Renal pelvis (tissue), 4 donors: Measurements from ENCODE around the gene TMC8. TPM values are rescaled to one million over a fixed set of nuclear protein-coding genes. Genes with fewer than 3 reads are reported as not detected.
"Not testable (repeated sequence)": the region's sequence is repeated elsewhere in the genome, so short reads cannot be mapped to it uniquely, and the experiment has no call there.

Experiments
- DNase-seq: peaks from one replicate; pipeline ENCODE4 v3.0.0-alpha.2; 2013
- polyA plus RNA-seq, 3 donors: library from polyadenylated mRNA; unstranded; fragments of 120-200 nt; gene quantifications; one replicate each; pipeline ENCODE4 v1.2.1, GENCODE V29; 2013; ENCODE audit not compliant: insufficient read length in 3 of 3

Gene TMC8
- polyA plus RNA-seq, 3 donors: 2.1 to 2.5 (median 2.4) TPM

DNA sequence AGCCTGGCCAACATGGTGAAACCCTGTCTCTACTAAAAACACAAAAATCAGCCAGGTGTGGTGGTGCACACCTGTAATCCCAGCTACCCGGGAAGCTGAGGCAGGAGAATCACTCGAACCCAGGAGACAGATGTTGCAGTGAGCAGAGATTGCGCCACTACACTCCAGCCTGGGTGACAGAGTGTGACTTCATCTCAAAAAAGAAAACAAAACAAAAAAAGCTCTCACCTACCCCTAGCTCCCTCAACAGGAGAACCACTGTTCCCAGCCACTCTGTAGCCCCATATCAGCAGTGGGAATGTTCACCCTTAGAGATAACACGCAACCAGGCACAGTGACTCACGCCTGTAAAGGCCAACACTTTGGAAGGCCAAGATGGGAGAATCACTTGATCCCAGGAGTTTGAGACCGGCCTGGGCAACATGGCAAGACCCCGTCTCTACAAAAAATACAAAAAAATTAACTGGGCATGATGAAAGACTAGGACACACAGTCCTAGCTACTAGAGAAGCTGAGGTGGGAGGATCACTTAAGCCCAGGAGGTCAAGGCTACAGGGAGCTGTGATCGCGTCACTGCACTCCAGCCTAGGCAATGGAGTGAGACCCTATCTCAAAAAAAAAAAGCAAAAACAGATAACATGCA lies 5.4 kb downstream of the TMC8 start:
- DNase-seq: no peak

DNA sequence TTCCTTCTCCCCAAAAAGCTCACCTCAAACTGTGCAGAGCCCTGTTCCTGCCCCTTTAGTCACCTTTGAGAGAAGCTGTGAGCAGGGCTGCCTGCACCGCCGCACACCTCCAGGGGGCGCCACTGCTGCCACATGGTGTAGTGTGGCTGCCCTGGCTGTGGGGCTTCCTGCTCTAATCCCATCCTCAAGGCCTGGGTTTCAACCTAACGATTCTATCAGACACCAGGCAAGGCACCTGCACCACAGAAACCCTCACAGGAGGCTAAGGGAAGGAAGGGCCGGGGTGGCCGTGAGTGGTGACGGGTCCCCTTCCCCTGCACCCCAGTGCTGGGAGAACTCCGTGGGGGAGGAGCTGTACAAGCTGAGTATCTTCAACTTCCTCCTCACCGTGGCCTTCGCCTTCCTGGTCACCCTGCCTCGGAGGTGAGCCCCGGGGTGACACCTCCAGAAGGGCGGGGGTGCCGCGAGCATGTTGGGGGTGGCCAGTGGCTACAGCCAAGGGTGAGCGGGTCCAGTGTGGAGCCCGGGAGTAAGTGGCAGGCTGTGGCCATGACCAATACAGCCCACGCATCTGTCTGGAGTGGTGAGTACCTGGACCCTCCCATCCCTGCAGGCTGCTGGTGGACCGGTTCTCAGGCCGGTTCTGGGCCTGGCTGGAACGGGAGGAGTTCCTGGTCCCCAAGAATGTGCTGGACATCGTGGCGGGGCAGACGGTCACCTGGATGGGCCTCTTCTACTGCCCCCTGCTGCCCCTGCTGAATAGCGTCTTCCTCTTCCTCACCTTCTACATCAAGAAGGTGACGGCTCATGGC lies 7.0 kb downstream of the TMC8 start:
- DNase-seq: no peak

DNA sequence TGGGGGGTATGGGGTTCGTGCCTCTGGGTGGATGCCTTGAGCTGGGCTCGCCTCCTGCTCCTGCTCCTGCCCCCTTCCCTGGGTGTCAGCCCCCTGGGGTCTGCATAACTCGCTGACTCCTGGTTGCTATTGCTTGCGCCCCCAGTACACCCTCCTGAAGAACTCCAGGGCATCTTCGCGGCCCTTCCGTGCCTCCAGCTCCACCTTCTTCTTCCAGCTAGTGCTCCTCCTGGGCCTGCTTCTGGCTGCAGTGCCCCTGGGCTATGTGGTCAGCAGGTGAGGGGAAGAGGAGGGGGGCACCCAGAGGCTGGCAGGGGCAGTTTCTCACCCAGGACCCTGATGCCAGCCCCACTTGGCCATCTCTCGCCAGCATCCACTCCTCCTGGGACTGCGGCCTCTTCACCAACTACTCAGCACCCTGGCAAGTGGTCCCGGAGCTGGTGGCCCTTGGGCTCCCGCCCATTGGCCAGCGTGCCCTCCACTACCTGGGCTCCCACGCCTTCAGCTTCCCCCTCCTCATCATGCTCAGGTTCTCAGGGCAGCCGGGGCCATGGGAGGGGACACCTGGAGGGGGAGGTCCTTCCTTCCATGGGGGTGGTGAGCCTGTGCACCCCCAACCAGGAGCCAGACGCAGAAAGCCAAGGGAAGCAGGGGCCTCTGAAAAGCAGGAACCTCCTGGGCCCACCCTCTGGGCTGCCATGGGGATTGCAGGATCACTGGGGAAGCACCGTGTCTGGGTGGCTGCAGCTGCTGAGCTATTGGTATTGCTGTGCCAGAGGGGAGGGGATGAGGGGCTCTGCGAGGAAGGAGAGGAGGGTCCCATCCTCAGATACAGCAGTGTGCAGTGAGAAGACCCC lies 7.9 kb downstream of the TMC8 start:
- no peak for DNase-seq

DNA sequence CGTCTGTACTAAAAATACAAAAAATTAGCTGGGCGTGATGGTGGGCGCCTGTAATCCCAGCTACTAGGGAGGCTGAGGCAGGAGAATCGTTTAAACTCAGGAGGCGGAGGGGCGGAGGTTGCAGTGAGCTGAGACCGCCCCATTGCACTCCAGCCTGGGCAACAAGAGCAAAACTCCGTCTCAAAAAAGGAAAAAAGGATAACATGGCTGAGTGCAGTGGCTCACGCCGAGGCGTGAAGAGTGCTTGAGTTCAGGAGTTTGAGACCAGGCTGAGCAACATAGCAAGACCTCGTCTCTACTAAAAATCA lies 9.2 kb downstream of the TMC8 start:
- not testable (repeated sequence) for DNase-seq

DNA sequence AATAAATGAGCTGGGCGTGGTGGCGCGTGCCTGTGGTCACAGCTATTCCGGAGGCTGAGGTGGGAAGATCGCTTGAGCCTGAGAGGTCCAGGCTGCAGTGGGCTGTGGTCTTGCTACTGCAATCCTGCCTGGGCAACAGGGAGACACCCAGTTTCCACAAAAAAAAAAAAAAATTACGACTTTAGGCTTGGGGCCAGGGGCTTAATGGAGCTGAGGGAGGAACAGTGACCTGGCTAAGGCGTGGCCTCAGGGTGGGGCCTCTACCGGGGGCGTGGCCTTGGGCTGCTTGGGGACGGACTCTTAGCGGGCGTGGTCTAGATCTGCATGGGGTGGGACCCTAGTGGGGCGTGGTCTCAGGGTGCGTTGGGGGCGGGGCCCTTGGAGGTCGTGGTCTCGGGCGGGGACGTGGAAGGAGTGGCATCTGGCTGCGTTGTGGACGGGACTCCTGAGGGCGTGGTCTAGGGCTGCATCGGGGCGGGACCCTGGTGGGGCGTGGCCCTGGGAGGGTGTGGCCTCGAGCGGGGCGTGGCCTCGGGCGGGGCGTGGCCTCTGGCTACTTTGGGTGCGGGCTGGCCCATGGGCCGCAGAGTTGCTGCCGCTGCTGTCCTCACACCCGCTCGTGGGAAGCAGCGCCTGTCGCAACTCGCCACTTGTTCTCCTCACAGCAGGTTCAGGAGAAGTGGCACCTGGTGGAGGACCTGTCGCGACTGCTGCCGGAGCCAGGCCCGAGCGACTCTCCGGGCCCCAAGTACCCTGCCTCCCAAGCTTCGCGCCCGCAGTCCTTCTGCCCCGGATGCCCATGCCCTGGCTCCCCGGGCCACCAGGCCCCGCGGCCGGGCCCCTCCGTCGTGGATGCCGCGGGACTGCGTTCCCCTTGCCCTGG lies 9.8 kb downstream of the TMC8 start:
- DNase-seq: peak; percentile 72

DNA sequence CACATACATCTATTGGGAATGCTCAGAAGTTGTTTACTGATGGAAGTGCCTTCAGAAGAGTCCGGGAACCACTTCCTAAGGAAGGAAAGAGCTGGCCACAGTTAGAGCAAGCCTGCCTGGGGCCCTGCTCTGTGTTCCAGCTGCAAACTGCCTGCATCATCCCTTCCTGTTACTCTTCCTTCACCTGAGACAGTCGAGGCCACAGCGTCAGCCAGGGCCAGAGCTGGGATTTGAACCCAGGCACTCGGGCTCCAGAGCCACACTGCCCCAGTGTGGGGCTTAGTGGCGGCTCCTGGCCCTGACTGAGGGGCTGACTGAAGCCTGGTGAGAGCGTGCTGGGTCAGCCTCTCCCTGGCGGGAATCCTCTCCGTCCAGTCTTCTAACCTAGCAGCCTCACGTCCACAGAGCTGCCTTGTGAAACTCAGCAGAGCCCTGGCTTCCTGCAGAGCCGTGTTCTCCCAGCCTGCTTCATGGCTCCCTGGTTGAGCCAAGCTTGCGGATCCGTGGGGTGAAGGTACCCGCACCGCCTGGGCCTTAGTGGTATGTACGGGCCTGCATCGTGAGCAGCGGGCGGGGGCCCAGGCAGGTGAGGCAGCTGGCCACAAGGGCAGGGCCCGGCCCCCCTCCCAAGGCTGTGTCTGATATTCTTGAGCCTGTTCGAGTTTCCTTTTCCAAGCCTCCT lies 11.0 kb downstream of the TMC8 start:
- DNase-seq: no peak

DNA sequence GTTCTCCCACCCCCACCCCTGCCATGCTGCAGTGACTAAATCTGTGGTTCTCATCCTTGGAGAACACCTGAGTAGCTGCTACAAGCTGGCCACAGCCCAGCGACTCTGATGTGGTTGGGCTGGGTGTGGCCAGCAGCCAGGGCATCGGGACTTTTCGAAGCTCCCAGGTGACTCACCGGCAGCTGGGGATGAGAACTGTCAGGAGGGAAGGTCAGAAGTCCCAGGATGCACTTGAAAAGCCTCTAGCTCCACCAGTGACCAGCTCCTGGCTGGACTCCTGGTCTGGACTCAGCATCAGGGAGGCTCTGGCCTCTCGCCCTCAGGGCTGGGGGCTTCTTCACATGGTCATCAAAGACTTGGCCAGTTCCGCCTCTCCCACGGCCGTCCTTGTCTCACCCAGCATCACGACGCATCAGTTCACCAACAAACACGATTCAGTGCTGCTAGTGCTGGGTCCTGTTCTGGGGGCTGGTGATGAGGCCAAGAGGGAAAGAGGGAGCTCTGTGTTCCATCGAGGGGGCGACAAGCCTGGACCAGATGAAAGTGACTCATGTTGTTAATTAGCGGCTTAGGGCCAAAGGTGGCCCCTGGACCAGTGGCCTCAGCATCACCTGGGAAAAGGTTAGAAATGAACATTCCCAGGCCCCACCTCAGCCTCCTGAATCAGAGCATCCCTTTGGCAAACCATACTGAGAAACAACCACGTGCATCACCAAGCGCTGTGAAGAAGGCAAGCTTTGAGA lies 11.7 kb downstream of the TMC8 start:
- DNase-seq: no peak

DNA sequence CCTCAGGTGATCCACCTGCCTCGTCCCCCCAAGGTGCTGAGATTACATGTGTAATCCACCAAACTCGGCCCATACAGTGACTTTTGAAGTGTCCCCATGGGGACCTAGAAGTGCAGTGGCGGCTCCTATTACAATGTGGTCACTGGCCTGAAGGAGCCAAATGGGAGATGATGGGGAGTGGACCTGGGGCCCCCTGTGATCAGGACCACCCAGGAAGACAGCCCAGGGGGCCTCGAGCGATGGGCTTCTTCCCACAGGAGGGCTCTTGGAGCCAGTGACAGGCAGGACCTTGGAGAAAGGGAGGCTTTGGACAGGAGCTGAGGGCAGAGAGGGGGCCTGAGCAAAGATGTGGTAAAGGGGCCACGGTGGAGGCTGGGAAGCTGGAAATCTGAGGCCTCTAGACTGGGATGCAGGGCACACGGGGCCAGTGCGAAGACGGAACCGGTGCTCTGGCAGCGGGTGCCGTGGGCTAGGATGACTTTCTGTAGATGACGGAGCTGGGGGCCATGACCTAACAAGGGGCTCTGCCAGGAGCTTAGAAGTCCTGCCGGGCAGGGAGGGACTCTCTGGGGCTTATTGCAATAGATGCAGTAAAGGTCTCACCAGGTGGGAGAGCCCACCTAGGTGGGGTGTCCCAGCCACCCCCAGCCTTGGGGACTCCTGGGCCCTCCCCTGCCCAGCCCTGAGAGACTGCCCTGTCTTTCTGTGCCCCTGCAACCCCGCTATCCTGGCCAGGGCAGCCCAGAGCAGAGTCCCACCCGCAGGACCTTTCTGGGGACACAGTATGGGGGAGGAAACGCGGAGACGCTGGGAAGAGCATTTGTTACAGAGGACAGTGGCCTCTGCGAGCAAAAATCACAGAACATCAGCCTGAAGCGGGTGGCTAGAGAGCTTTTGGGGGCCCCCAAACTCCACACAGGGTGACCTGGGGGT lies 12.9 kb downstream of the TMC8 start:
- no peak for DNase-seq

DNA sequence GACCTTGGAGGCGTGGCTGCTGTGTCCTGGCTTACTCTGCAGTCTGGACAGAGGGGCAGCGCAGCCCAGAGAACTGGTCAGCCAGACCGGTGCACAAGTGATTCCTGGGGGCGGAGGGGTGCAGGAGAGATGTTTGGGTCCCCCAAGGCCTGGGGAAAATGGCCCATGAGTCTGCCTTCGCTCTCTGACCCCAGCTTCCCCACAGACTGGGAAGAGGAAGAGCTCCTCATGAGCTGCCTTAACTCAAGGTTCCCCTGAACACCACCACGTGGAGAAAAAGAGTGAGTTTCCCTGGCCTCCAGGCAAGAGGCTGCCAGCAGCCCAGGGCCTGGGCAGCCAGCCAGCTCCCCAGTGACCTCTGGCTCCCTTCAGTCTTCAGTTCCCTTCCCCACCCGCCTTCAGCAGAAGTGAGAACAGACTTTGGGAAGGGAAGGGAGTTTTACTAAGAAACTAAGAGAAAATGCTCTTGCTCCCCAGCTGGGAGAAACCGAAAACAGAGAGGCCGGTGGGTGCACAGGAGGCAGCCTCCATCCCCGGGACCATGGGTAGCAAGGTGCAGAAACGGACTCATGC lies 13.7 kb downstream of the TMC8 start:
- DNase-seq: peak; percentile 77

DNA sequence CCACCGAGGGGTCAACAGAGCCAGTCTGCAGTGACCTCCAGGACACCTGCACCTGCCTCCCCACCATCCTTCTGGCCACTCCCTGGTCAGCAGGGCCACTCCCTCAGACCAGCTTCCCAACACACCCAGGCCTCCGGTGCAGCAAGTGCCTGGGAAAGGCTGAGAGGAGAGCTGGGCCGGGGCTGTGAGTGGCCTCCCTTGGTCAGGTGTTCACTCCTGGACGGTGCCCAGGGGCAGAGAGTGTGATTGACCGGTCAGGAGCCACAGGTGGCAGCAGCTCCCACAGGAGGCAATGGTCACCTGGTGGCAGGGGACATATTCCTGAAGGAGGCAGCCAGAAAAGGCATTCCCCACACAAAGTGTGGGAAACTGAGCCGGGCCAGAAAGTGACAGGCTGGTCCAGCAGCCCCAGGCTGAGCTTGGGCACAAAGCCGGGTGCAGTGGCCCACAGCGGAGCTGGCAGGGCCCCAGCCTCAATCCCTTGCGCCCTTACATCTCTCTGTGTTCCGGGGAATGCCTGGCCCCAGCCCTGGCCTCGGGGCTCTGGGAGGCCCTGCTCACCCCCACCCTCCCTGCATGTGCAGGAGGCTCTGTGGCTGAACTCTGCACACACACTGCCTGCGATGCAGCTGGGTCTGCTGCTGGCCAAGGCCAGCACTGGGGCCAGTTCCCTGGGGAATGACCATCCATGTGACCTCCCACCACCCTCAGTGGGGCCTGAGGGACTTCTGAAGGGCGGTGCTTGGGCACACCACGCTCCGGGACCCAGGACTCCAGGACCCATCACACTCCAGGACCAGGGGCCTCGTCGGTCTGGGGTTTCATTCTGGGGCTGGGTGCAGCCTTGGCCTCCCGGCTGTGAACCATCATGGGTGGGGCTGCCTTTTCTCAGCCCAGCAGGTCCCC lies 14.4 kb downstream of the TMC8 start:
- no peak for DNase-seq

DNA sequence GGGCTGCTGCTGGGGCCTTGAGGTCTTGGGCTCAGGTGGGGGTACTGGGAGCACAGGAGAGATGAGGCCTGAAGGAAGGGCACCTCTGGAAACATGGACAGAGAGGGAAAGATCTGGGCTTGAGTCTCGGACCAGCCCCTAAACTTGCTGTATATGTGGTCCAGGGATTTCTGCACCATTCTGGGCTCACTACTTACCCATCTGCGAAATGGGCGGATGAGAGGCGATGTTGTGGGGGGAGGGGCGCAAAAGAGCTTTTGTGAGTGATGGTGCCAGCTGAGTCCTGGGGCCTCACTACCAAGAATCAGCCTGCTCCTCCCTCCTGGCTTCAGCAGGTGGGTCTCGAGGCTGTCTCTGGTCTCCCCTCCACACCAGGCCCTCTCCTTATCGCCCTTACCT lies 15.9 kb downstream of the TMC8 start:
- DNase-seq: no peak

DNA sequence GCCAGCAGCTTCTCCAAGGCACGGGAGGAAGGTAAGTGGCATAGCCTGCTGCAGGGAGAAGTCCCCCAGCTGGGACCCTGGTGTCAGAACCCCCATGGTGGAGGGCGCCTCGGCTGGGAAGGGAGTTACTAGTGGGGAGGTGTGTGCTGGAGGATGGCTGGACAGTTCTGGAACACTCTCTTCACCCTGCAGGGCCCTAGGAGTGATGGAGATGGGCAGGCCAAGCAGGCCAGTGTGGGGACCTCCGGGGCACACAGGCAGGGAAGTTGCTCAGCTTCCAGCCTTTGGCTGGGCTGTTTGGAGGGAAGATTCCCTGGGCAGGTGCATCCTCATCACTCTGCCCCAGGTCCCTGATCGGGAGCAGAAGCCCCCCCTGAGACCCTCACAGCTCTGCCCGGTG lies 16.3 kb downstream of the TMC8 start:
- no peak for DNase-seq

DNA sequence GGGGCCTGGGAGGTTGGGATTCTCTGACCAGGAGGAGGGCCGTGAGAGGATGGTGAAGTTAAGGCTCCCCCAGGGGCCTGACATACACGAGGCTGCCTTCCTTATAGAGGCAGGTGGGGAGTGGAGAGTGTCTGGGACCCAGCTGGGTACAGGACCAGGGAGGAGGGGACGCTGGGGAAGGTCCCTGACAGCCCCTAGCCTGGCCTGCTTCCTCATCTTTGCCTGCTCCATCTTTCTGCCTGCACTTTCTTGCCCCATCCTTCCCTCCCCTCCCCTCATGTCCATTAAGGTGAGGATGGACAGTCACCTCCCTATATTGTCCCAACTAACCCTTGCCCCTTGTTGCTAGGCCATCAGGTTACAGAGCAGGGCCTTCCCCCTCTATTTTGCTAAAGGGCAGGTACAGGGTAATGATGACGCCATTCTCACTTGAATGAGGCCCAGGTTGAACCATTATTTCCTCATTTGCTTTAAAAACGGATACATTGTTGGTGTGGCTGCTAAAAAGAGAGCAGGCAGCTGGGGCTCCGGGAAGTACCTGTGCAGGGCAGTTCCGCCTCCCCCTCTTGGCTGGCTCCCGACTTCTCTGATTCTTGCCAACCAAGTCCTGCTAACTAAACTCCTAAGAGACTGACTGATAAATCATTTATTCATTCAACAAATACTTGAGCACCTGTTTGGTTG lies 16.9 kb downstream of the TMC8 start:
- DNase-seq: no peak

DNA sequence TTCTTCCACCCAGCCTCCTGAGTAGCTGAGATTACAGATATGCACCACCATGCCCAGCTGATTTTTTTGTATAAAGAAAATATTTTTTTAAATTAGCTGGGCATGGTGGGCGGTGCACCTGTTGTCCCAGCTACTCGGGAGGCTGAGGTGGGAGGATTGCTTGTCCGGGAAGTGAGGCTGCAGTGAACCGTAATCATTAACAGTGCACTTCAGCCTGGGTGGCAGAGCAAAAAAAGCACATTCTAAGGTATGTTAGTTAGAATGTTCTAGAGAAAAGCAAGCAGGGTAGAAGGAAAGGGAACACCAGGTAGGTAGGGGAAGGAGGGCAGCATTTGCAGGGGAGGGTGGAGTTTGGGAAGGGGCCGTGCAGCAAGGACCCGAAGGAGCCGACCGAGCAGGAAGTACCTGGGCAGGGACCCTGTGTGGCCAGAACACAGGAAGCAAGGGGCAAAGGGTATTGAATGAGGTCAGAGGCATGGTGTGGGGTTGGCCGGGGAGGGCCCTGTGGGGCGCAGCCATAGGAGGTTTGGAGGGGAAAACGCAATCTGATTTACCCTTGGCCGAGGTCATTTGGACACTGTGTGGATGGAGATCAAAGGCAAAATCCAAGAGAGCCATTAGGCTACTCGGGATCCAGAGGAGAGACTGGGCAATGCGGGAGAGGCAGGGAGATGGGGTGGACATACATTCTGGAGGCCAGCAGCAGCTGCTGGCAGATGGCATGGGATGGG lies 17.9 kb downstream of the TMC8 start:
- no peak for DNase-seq

DNA sequence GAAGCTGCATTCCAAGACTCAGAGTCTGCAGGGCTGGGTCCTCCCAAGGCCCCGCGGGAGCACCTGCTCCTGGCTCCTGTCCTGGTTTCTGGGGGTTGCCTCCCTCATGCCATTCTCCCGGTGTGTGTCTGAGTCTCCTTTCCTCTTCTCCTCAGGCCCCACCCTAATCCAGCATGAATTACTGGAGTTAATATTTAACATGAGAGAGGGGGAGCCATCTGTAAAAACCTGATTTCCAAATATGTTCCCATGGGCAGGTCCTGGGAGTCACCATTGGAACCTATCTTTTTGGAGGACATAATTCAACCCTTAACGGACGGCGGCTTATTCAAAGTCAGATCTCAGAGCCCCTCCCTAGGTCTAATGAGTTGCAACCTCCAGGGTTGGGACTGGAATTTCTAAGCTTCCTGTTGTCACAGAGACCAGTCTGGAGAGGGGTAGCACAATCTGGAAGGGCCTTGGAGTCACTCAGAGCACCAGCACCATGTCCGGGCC lies 21.0 kb downstream of the TMC8 start:
- no peak for DNase-seq
